ENCODE measurements around the gene TNFRSF8. TPM values are rescaled to one million over a fixed set of nuclear protein-coding genes. Genes with fewer than 3 reads are reported as not detected.

Gene TNFRSF8
- total RNA-seq: 1 to 10 TPM in 1 of 2 donors, under 1 TPM in 1; 0.32 to 4.7 TPM

GRCh38 chr1:12063141-12064072 lies at the start of gene TNFRSF8:
TSS of gene TNFRSF8 (plus strand) at chr1:12063303. CDS start at chr1:12063599, 296 bp downstream.
- 2% methylated on average over 33 of the region's 72 CpGs for WGBS
- TF ChIP-seq POLR2AphosphoS5 (IDR thresholded peaks at IDR 0.05) (no peak), POLR2A (IDR thresholded peaks at IDR 0.05) (no peak), CTCF (IDR thresholded peaks at IDR 0.05) (no peak)
- no peak for DNase-seq (ENCODE audit: low spot score)
- no peak within 1 kb of the TSS for H3K27ac ChIP-seq
- H3K36me3 ChIP-seq: no peaks in the 10 kb centered on the region
- no peaks in the 10 kb centered on the region for H3K9me3 ChIP-seq
- H3K27me3 ChIP-seq (replicated peaks; ENCODE audit: insufficient read depth): peaks cover 21% of the 10 kb centered on the region
- no peak within 1 kb of the TSS for H3K4me3 ChIP-seq
- no peaks in the 10 kb centered on the region for H3K4me1 ChIP-seq (replicated peaks)
- intact Hi-C loops (cut with DNase I): no loop called here

GRCh38 chr1:12014141-12014991 lies 48.7 kb upstream of the TNFRSF8 start:
- H3K4me3 ChIP-seq: no peak overlapping the region
- no peak overlapping the region for H3K27ac ChIP-seq
- DNase-seq (ENCODE audit: low spot score): no peak
- peaks cover 3 to 8% of the 10 kb centered on the region in 2 donors for H3K36me3 ChIP-seq
- WGBS: 76% methylated on average over 16 of the region's 16 CpGs
- intact Hi-C loops (cut with DNase I): loop anchor here (10.0 kb wide), 1 partner anchor 110 kb away; no protein-coding TSS in a partner anchor
- TF ChIP-seq CTCF (IDR thresholded peaks at IDR 0.05) (no peak), POLR2AphosphoS5 (IDR thresholded peaks at IDR 0.05) (no peak), POLR2A (IDR thresholded peaks at IDR 0.05) (no peak)
- no peaks in the 10 kb centered on the region for H3K27me3 ChIP-seq (replicated peaks; ENCODE audit: insufficient read depth)
- H3K9me3 ChIP-seq: no peaks in the 10 kb centered on the region
- H3K4me1 ChIP-seq (replicated peaks): no peaks in the 10 kb centered on the region

- Histone ChIP-seq H3K27ac (no peak overlapping the region), H3K4me1 (replicated peaks) (no peaks in the 10 kb centered on the region), H3K4me3 (no peak overlapping the region), H3K27me3 (replicated peaks; ENCODE audit: insufficient read depth) (no peaks in the 10 kb centered on the region), H3K36me3 (peaks cover 2 to 8% of the 10 kb centered on the region in 2 donors), H3K9me3 (no peaks in the 10 kb centered on the region)
- TF ChIP-seq POLR2AphosphoS5 (IDR thresholded peaks at IDR 0.05) (no peak), POLR2A (IDR thresholded peaks at IDR 0.05) (no peak), CTCF (IDR thresholded peaks at IDR 0.05) (no peak)
- intact Hi-C loops (cut with DNase I): loop anchor here (10.0 kb wide), 1 partner anchor 110 kb away; no protein-coding TSS in a partner anchor
- no peak for DNase-seq (ENCODE audit: low spot score)
- 95% methylated on average over 10 of the region's 10 CpGs for WGBS
These were observed 48.1 kb upstream of the TNFRSF8 start for GRCh38 chr1:12015001-12015491.

GRCh38 chr1:12015499-12015898 lies 47.6 kb upstream of the TNFRSF8 start:
- no peak for DNase-seq (ENCODE audit: low spot score)
- intact Hi-C loops (cut with DNase I): loop anchor here (10.0 kb wide), 1 partner anchor 111 kb away; no protein-coding TSS in a partner anchor
- no peak overlapping the region for H3K27ac ChIP-seq
- no peaks in the 10 kb centered on the region for H3K4me1 ChIP-seq (replicated peaks)
- no peaks in the 10 kb centered on the region for H3K9me3 ChIP-seq
- H3K4me3 ChIP-seq: no peak overlapping the region
- no peak for TF ChIP-seq POLR2AphosphoS5 (IDR thresholded peaks at IDR 0.05)
- no peak for TF ChIP-seq CTCF (IDR thresholded peaks at IDR 0.05)
- TF ChIP-seq POLR2A (IDR thresholded peaks at IDR 0.05): no peak
- H3K36me3 ChIP-seq: peaks cover 0 to 8% of the 10 kb centered on the region in 2 donors
- no peaks in the 10 kb centered on the region for H3K27me3 ChIP-seq (replicated peaks; ENCODE audit: insufficient read depth)
- WGBS: 86% methylated on average over 9 of the region's 9 CpGs
